Glutamatergic neuron (in vitro differentiated cells): Measurements from ENCODE around the gene CUL4A. TPM values are rescaled to one million over a fixed set of nuclear protein-coding genes. Genes with fewer than 3 reads are reported as not detected.
A peak's percentile ranks its signal among the peaks of the same experiment; 100 is the strongest.

Source experiments
- DNase-seq: peaks from one replicate; pipeline ENCODE4 v3.0.0; 2022
- H3K27ac Mint-ChIP-seq: one replicate; pipeline ENCODE4 v1.8.0; 2020; ENCODE audit warnings: mild to moderate bottlenecking, mixed read lengths, inconsistent platforms; ENCODE audit not compliant: unreplicated experiment
- H3K27me3 Mint-ChIP-seq: one replicate; pipeline ENCODE4 v1.8.0; 2020; ENCODE audit warnings: mild to moderate bottlenecking, moderate library complexity, mixed read lengths, inconsistent platforms; ENCODE audit not compliant: unreplicated experiment
- H3K36me3 Mint-ChIP-seq: one replicate; pipeline ENCODE4 v1.8.0; 2020; ENCODE audit warnings: mild to moderate bottlenecking, mixed read lengths, inconsistent platforms; ENCODE audit not compliant: unreplicated experiment
- H3K4me1 Mint-ChIP-seq: one replicate; pipeline ENCODE4 v1.8.0; 2020; ENCODE audit warnings: mild to moderate bottlenecking, low read depth, mixed read lengths, inconsistent platforms; ENCODE audit not compliant: unreplicated experiment
- H3K4me3 Mint-ChIP-seq: one replicate; pipeline ENCODE4 v1.8.0; 2020; ENCODE audit warnings: mild to moderate bottlenecking, mixed read lengths, inconsistent platforms; ENCODE audit not compliant: unreplicated experiment
- H3K9me3 Mint-ChIP-seq: one replicate; pipeline ENCODE4 v1.8.0; 2020; ENCODE audit warnings: mild to moderate bottlenecking, moderate library complexity, mixed read lengths, inconsistent platforms; ENCODE audit not compliant: unreplicated experiment
- CTCF ChIP-seq: fragments of 200-600 bp; sonication (generic); IDR thresholded peaks from one replicate; pipeline ENCODE4 v1.5.0; 2021; ENCODE audit not compliant: partially characterized antibody, unreplicated experiment
- total RNA-seq: library from RNA; stranded (reverse); fragmentation: NEBNext Ultra II Directional; extraction: Animal tissue kit (Norgen Biotek cat#: 25700); gene quantifications from one replicate; pipeline ENCODE4 v1.2.1, GENCODE V29; 2021; ENCODE audit not compliant: unreplicated experiment

The CUL4A gene
- total RNA-seq, 1 donor from 2014 or later = 43.2 TPM

GRCh38 chr13:113210833-113211232, 1.4 kb downstream of the CUL4A start:
- no peak overlapping the region for H3K27ac Mint-ChIP-seq
- no peak for TF ChIP-seq CTCF
- H3K4me1 Mint-ChIP-seq = peaks cover 13% of the 10 kb centered on the region
- no peak for DNase-seq
- no peaks in the 10 kb centered on the region for H3K36me3 Mint-ChIP-seq
- H3K4me3 Mint-ChIP-seq = peak overlapping the region; percentile 58
- H3K9me3 Mint-ChIP-seq = peaks cover 8% of the 10 kb centered on the region
- peaks cover 11% of the 10 kb centered on the region for H3K27me3 Mint-ChIP-seq

GRCh38 chr13:113211774-113212173, 2.4 kb downstream of the CUL4A start:
- peak; percentile 60 for DNase-seq
- H3K27ac Mint-ChIP-seq = no peak overlapping the region
- H3K27me3 Mint-ChIP-seq = peaks cover 11% of the 10 kb centered on the region
- no peak for TF ChIP-seq CTCF
- peaks cover 8% of the 10 kb centered on the region for H3K9me3 Mint-ChIP-seq
- H3K36me3 Mint-ChIP-seq = no peaks in the 10 kb centered on the region
- H3K4me1 Mint-ChIP-seq = peaks cover 12% of the 10 kb centered on the region
- H3K4me3 Mint-ChIP-seq = peak overlapping the region; percentile 35

GRCh38 chr13:113216254-113217048, 7.0 kb downstream of the CUL4A start:
- no peak for DNase-seq
- no peaks in the 10 kb centered on the region for H3K9me3 Mint-ChIP-seq
- H3K4me1 Mint-ChIP-seq = peaks cover 14% of the 10 kb centered on the region

GRCh38 chr13:113218586-113218985, 9.2 kb downstream of the CUL4A start:
- Mint-ChIP-seq H3K27ac (no peak overlapping the region), H3K4me3 (no peak overlapping the region), H3K4me1 (peaks cover 13% of the 10 kb centered on the region), H3K27me3 (no peaks in the 10 kb centered on the region), H3K9me3 (peaks cover 4% of the 10 kb centered on the region), H3K36me3 (no peaks in the 10 kb centered on the region)
- no peak for DNase-seq
- no peak for TF ChIP-seq CTCF

More at GRCh38 chr13:113216254-113217048, 7.0 kb downstream of the CUL4A start:
- Mint-ChIP-seq H3K4me3 (no peak overlapping the region), H3K27me3 (no peaks in the 10 kb centered on the region), H3K27ac (no peak overlapping the region), H3K36me3 (no peaks in the 10 kb centered on the region)
- no peak for TF ChIP-seq CTCF

GRCh38 chr13:113219256-113219940, 10.0 kb downstream of the CUL4A start:
- no peak overlapping the region for H3K27ac Mint-ChIP-seq
- peaks cover 4% of the 10 kb centered on the region for H3K9me3 Mint-ChIP-seq

More at GRCh38 chr13:113219256-113219940, 10.0 kb downstream of the CUL4A start:
- no peak for DNase-seq
- Mint-ChIP-seq H3K27me3 (no peaks in the 10 kb centered on the region), H3K4me3 (peak overlapping the region; percentile 0), H3K36me3 (no peaks in the 10 kb centered on the region), H3K4me1 (peaks cover 15% of the 10 kb centered on the region)
- TF ChIP-seq CTCF = no peak
